HUES6 (cell line): ENCODE results near the gene ASAP2.

Experiments used
- H3K27ac ChIP-seq: 2 replicates; pipeline ENCODE4 v1.7.0; 2013; ENCODE audit warnings: low read depth, mild to moderate bottlenecking, low read length, inconsistent platforms
- H3K27me3 ChIP-seq: 2 replicates; pipeline ENCODE4 v1.6.1; 2013; ENCODE audit warnings: low read length; ENCODE audit not compliant: control insufficient read depth, insufficient read depth
- H3K36me3 ChIP-seq: 2 replicates; pipeline ENCODE4 v1.6.1; 2013; ENCODE audit warnings: low read length; ENCODE audit not compliant: control insufficient read depth, insufficient read depth
- H3K4me1 ChIP-seq: 2 replicates; pipeline ENCODE4 v1.6.1; 2013; ENCODE audit warnings: low read length; ENCODE audit not compliant: control insufficient read depth, insufficient read depth
- H3K4me3 ChIP-seq: 2 replicates; pipeline ENCODE4 v1.5.1; 2013; ENCODE audit warnings: low read depth, low read length
- H3K9ac ChIP-seq: one replicate; pipeline ENCODE4 v1.6.1; 2013; ENCODE audit warnings: mild to moderate bottlenecking, low read length
- H3K9me3 ChIP-seq: 2 replicates; pipeline ENCODE4 v1.6.1; 2013; ENCODE audit warnings: low read depth, low read length; ENCODE audit not compliant: control insufficient read depth, insufficient read depth

ASAP2 gene

DNA sequence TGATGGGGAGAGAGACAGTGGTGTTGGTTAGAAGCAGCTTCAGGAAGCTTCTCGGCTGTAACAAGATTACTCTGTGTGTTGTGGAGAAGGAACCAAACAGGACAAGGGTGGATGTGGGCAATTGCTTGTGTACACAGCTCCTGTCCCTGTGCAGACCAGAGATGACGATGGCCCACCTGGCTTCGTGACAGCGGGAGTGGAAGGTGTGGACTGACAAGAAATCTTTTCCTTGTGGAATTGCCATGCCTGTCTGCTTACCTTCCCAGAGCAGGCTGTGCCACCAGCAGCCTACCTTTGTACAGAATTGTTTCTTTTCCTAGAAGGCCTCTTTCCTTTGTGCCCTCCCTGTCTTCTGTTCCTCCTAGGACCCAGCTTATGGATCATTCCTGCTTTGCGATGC, 122.9 kb downstream of the ASAP2 start:
- H3K4me3 ChIP-seq: no peak overlapping the region
- H3K9ac ChIP-seq: no peak overlapping the region
- H3K27ac ChIP-seq: no peak overlapping the region
- H3K4me1 ChIP-seq: peaks cover 9% of the 10 kb centered on the region
- no peaks in the 10 kb centered on the region for H3K27me3 ChIP-seq
- H3K9me3 ChIP-seq: no peaks in the 10 kb centered on the region
- no peaks in the 10 kb centered on the region for H3K36me3 ChIP-seq

DNA sequence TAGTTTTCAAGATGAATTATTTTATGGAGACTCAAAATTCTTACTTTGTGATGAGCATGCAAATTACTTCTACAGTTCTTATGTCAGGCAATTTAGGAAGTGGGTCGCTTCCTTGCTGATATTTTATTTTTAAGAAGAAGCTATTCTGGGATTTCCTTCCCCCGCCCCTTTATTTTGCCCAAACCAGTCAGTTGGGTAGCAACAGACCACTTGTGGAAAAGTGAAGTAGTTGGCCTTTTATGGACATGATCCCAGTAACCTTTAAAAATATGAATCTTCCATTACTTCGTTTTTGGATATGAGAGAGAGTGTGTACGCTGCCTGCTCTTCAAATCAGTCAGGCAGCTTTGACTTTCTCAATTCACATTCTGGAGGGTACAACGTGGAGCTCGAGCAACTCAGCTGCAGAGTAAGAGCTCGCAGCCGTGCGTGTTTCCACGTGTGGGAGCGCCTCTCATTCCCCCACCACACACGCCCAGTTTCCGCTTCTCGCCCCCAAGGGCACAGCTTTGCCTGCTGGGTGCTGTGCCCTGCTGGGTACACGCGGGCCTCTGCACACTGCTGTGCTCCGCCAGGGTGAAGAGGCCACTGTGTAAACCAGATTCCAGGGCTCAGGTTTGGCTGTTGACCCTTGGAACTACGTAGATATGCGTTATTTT, 124.1 kb downstream of the ASAP2 start:
- no peaks in the 10 kb centered on the region for H3K36me3 ChIP-seq
- H3K27me3 ChIP-seq: no peaks in the 10 kb centered on the region
- no peaks in the 10 kb centered on the region for H3K9me3 ChIP-seq
- H3K4me3 ChIP-seq: no peak overlapping the region
- H3K4me1 ChIP-seq: peaks cover 9% of the 10 kb centered on the region
- H3K27ac ChIP-seq: no peak overlapping the region
- H3K9ac ChIP-seq: no peak overlapping the region

DNA sequence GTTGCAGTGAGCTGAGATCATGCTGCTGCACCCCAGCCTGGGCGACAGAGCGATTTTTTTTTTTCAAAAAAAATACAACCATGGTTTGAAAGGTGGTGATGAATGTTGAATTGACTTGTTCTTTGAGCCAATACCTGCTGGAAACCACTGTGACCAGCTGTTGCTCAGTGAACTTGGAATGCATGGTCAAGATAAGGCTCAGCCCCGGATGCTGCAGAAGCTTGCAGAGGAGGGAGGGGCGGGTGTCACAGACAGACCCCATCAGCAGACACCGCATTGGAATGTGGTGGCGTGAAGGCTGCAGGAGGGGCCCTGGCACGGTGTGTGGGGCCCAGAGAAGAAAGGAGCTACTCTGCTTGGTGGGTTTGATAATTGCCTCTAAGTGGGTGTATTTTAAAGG, 125.1 kb downstream of the ASAP2 start:
- H3K27me3 ChIP-seq: no peaks in the 10 kb centered on the region
- H3K36me3 ChIP-seq: no peaks in the 10 kb centered on the region
- H3K9ac ChIP-seq: no peak overlapping the region
- no peaks in the 10 kb centered on the region for H3K9me3 ChIP-seq
- no peak overlapping the region for H3K4me3 ChIP-seq
- H3K27ac ChIP-seq: no peak overlapping the region
- peaks cover 7% of the 10 kb centered on the region for H3K4me1 ChIP-seq

GRCh38 chr2:9332136-9332852, 125.7 kb downstream of the ASAP2 start:
- no peaks in the 10 kb centered on the region for H3K36me3 ChIP-seq
- H3K9ac ChIP-seq: no peak overlapping the region
- H3K4me1 ChIP-seq: peaks cover 1% of the 10 kb centered on the region; the same call in 1 of the 2 replicates
- no peak overlapping the region for H3K27ac ChIP-seq
- H3K27me3 ChIP-seq: no peaks in the 10 kb centered on the region
- no peak overlapping the region for H3K4me3 ChIP-seq
- no peaks in the 10 kb centered on the region for H3K9me3 ChIP-seq

- Histone ChIP-seq H3K36me3 (no peaks in the 10 kb centered on the region), H3K9me3 (no peaks in the 10 kb centered on the region), H3K27ac (no peak overlapping the region), H3K4me1 (no peaks in the 10 kb centered on the region; the same call in 1 of the 2 replicates), H3K9ac (no peak overlapping the region), H3K27me3 (no peaks in the 10 kb centered on the region), H3K4me3 (no peak overlapping the region)
Observed at GRCh38 chr2:9332853-9333245, 126.2 kb downstream of the ASAP2 start.

GRCh38 chr2:9333591-9334171, 127.1 kb downstream of the ASAP2 start:
- Histone ChIP-seq H3K27me3 (no peaks in the 10 kb centered on the region), H3K4me3 (no peak overlapping the region), H3K9me3 (no peaks in the 10 kb centered on the region), H3K9ac (no peak overlapping the region), H3K4me1 (no peaks in the 10 kb centered on the region; the same call in 1 of the 2 replicates), H3K36me3 (no peaks in the 10 kb centered on the region), H3K27ac (no peak overlapping the region)

DNA sequence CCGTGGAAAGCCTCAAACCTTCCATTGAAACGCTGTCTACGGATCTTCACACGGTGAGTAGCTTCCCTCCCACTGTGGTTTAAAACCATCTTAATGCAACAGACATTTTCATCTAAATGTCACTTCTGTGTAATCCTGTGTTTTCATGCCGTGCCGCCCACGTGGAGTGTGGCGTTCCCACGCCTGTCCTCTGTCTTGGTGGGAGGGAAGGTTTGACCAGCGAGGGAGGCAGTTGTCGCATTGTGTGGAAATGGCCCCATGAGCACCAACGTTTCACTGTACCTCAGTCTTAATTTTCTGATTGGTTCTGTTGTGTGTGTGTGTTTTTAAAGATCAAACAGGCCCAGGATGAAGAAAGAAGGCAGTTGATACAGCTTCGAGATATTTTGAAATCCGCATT, 128.1 kb downstream of the ASAP2 start:
- Histone ChIP-seq H3K9me3 (no peaks in the 10 kb centered on the region), H3K4me1 (no peaks in the 10 kb centered on the region; the same call in 1 of the 2 replicates), H3K27me3 (no peaks in the 10 kb centered on the region), H3K36me3 (no peaks in the 10 kb centered on the region), H3K27ac (no peak overlapping the region), H3K4me3 (no peak overlapping the region), H3K9ac (no peak overlapping the region)

DNA sequence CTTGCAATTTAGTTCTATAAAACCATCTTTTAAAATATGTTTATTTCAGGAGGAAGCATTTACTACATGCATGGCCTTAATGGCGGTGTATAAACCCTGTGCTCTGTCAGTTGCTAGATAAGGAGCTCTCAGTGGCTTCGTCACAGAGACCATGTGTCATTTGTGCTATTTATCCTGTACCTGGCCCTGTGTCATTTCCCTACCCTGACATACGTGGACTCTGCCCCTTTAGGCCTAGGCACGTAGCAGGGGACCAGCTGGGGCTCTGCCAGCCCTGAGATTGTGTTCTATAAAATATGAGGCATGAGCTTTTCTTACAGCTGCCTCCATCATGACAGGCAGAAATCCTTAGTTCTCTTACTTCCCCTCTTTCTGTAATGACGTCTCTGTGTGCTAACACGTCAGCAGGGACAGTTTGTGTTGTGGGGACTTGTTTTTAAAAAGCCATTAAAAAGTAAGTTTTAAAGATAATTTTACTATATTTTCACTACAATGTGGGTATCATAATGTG, 128.8 kb downstream of the ASAP2 start:
- Histone ChIP-seq H3K27me3 (no peaks in the 10 kb centered on the region), H3K4me1 (no peaks in the 10 kb centered on the region; the same call in 1 of the 2 replicates), H3K4me3 (no peak overlapping the region), H3K36me3 (no peaks in the 10 kb centered on the region), H3K9me3 (no peaks in the 10 kb centered on the region), H3K27ac (no peak overlapping the region), H3K9ac (no peak overlapping the region)

GRCh38 chr2:9336241-9336575, 129.6 kb downstream of the ASAP2 start:
- no peaks in the 10 kb centered on the region for H3K36me3 ChIP-seq
- no peaks in the 10 kb centered on the region for H3K27me3 ChIP-seq
- H3K9ac ChIP-seq: no peak overlapping the region
- no peak overlapping the region for H3K4me3 ChIP-seq
- H3K27ac ChIP-seq: no peak overlapping the region
- H3K9me3 ChIP-seq: no peaks in the 10 kb centered on the region
- H3K4me1 ChIP-seq: no peaks in the 10 kb centered on the region; the same call in 1 of the 2 replicates

- Histone ChIP-seq H3K36me3 (no peaks in the 10 kb centered on the region), H3K27ac (no peak overlapping the region), H3K9ac (no peak overlapping the region), H3K4me1 (no peaks in the 10 kb centered on the region; the same call in 1 of the 2 replicates), H3K9me3 (no peaks in the 10 kb centered on the region), H3K27me3 (no peaks in the 10 kb centered on the region), H3K4me3 (no peak overlapping the region)
Observed at GRCh38 chr2:9336576-9337314, 130.1 kb downstream of the ASAP2 start.
